Activated T-helper 1 cell treated with anti-CD3 and anti-CD28 coated beads, Interleukin-2, amount 50 U/mL, for 16 hours (primary cell): ENCODE measurements around the gene CCDC122.
"Not testable (repeated sequence)": the region's sequence is repeated elsewhere in the genome, so short reads cannot be mapped to it uniquely, and the experiment has no call there.

Experiments used
- DNase-seq, 2 donors: peaks; one replicate each; pipeline ENCODE4 v3.0.0-alpha.2; 2020; ENCODE audit warnings: low read depth in 1 of 2, low spot score in 1 of 2

CCDC122 gene

DNA sequence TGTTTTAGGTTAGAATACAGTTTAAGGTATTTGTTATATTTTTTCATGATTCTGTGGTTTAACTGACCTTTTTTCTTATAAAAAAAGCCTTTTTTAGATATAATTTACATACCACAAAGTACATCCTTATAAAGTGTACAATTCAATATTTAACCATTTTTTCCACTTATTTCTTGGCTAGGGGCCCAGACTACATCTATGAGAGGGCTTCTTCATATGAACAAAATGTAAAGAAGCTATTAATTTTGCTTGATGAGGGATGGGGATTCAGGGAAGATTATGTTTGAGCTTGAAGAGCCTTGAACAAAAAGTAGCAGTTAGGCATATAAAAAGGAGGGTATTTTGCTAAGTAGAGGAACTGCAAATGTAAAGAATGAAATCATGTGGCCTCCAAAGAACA, 2.2 kb downstream of the CCDC122 start:
- DNase-seq = no peak

DNA sequence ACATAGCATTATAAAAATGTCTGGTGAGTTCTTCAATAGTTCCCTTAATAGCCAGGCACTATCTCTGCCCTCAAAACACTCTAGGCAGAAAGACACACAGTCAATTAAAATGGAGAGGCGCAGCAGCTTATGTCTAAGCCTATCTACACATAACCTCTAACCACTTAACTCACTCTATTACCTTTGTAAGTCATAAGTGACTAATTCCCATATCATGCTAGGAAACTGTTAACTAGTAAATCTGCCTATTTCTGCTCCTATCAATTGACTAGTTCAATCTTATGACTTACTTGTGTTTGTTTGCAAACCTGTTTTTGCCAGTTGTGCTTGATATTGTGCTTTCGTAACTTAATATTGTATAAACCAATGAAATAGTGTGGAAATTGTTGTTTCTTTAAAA, 3.2 kb downstream of the CCDC122 start:
- no peak for DNase-seq

DNA sequence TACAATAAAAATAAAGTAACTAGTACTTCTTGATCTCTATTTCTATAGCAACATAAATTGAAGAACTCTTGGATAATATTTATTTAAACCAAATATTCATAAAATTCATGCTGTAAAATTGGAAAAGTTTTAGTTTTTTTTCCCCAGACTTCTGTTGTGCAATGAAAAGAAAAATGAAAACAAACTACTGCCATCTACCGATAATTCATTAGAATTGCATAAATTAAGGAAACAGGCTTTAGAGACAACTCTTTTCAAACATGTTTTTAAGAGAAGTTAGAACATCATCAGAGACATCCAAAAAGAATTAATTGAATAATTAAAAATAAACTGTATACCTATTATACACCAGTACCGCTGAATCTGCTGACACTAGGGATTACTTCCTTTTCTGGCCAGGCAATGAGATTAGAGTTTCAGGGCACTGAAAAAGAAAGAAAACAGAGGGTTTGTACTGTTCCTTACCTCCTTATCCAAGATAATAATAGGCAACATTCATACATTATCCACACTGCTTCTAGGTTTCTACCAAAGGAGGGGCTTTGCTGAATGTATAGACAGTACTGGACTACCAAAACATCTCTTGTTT, 4.9 kb downstream of the CCDC122 start:
- no peak for DNase-seq

DNA sequence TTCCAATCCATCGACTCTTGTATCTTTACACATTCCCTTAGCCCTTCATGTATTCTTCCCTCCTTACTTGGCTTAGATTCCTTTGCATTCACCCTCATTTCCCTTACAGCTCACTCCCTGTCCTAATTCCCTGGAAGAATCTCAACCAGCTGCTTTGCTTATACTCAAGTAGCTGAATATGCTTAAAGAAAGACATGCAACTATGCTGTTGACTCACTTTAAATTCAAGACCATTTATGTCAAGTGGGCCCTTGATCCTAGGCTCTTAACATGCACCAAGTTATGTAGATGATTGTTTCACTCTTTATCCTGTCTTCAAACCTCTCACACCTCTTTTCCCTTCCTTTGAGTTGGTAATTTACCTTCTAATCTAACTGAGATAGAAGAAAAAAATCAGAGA, 7.4 kb downstream of the CCDC122 start:
- no peak for DNase-seq

GRCh38 chr13:43865892-43866291, 13.6 kb downstream of the CCDC122 start:
- DNase-seq = no peak

GRCh38 chr13:43864921-43865320, 14.6 kb downstream of the CCDC122 start:
- no peak for DNase-seq

- no peak for DNase-seq
Observed at GRCh38 chr13:43861863-43862262, 17.7 kb downstream of the CCDC122 start.

GRCh38 chr13:43852923-43853404, 26.6 kb downstream of the CCDC122 start:
- no peak for DNase-seq

DNA sequence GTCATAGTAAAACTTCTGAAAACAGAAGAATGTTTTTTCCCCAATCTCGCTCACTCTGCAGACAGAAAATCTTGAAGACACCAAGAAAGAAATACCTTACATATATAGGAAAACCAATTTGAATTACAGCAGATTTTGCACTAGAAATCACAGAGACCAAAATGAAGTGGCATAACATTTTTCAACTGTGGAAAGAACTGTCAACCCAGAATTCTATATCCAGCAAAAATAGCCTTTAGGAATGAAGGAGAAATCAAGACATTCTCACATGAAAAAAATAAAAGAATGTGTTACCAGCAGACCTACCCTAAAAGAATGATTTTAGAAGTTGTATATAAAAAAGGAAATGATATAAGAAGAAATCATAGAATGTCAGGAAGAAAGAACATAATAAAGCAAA, 28.7 kb downstream of the CCDC122 start:
- DNase-seq = no peak

DNA sequence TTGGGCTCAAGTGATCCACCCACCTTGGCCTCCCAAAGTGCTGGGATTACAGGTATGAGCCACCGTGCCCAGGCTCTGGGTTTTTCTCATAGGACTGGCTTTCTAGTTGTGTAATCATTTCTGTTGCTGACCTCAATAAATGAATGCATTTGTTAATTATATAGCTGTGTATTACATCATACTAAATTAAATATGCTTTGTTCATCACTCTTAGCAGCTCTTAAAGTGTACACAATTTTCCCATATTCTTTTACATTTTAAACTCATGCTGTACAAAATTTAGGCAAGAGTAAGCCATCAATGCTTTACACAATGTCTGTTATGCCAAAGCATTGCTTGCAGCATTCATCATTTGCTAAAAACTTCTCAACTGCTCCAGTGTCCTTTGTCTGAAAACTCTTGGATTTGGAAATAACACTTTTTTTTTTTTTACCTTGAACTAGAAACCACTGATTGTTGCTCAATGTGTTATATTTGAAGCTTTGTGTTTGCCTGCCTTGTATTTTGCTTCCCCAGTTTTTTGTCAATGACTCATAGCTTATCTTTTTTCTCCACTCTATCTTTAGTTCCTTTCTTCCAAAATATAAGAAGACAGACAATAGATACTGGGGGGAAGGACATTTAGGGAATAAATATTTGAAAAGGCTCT, 31.4 kb downstream of the CCDC122 start:
- no peak for DNase-seq

DNA sequence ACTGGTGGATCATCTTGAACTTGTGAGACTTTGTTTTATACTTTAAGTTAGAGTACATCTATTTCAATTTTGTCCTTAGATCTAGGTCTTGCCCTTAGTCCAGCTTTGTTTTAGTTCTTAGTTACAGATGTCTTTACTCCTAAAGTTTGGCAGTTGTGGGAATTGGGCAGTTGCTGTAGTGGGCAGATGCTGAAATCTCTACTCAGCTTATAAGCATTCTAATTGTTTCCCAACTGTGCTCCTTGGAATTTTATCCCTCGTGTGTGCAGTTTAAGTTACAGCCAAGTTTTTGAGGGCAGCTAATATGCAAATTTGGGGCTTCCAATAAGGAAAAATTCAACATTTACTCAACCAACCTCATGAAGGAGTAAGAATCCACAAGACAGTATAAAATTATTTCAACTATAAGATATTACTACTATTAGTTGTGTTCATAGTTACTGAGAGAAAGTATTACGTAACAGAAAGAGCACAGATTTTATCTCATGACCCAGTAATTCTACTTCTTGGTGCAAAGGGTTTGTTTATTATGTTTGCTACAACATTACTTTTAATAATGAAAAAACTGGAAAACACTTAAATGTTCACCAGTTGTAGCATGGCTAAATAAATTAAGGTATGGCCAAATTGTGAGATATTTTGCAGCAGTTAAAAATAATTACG, 32.9 kb downstream of the CCDC122 start:
- no peak for DNase-seq

DNA sequence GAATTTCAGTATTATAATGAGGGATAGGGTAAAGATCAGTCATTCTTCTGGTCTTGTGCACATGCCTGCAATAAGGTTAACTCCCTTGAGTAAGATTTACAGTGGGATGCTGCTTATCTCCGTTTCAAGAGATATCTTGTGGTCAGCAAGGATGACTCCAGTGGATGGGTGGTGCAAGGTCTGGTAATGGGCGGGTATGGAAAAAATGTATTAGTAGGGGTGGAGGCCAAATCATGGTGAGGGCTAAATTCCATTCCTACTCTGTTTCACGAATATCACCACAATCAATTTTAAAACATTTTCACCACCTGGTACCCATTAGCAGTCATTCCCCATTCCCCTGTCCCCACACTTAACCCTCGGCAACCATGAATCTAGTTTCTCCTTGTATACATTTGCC, 40.6 kb downstream of the CCDC122 start:
- no peak for DNase-seq

DNA sequence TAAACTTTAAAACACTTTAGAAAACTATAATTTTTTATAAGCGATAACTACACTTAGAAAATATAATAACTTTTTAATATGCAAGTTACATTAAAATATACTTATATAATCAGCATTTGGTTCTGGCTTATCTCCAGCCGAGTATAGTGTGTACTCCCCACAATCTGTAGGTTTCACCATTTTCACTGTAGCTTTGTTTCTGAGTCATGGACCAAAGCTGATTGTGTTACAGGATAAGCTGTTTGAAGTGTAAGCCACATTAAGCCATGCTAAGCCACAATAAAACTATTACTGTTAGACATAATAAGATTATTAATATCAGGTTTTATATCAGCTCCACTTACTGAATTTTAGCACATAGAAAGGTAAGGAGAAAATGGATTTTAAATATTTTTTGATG, 43.8 kb downstream of the CCDC122 start:
- no peak for DNase-seq

GRCh38 chr13:43831088-43831487, 48.5 kb downstream of the CCDC122 start:
- DNase-seq = no peak

DNA sequence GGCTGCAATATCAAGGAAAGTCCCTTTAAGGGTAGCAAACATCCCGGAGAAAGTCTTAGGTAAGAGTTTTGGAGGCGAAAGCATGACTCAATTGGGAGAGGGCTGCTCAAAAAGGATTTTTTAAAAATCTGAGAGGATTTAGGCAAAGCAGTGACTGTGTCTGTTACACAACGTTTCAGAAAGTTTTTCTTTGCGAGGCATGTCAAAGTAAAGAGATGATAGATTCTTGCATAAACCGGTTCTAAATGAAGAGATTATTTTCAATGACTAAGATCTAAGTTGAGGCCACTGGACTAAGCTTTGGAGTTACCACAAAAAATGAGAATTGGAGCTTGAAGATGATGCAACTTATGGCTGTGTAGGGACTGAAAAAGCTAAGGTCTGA, 49.1 kb downstream of the CCDC122 start:
- no peak for DNase-seq

GRCh38 chr13:43824656-43825055, 54.9 kb downstream of the CCDC122 start:
- DNase-seq = not testable (repeated sequence)

GRCh38 chr13:43822969-43823368, 56.6 kb downstream of the CCDC122 start:
- DNase-seq = no peak

DNA sequence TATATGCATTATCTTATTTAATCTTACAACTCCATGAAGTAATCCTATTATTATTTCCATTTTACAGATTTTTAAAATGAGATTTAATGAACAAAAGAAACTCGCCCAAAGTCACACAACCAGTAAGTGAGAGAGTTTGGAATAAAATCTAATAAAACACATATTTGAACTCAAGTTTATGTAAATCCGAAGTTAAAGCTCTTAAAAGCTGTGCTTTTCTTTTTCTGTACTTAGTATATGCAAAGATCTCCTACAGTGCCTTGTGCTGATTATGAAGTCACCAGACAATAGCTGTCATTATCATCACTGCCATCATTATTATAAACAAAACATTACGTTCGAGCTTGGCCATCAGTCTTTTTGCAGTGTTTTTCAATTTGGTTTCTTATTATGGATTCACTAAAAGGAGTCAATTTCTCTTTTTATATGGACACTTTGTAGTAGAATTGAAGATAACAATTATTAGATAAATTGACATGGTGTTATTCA, 63.1 kb downstream of the CCDC122 start:
- DNase-seq = no peak

DNA sequence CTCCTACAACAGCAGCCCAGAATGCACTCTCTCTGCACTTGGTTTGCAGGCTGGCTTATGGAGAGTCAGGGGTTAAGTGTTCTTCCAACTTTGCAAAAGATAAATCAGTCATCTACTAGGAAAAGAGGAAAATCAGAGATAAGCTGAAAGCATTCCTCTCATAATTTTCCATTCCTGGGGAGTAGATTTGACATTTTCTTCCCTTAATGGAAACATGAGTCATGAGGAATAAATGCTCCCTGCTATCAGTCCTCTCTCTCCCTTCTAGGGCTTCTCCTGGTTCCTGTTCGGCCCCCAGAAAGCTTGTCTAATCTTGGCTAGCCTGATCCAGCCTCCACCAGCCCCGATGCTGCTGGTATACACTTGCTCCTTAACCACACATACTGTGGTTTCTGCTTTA, 64.3 kb downstream of the CCDC122 start:
- DNase-seq = no peak

DNA sequence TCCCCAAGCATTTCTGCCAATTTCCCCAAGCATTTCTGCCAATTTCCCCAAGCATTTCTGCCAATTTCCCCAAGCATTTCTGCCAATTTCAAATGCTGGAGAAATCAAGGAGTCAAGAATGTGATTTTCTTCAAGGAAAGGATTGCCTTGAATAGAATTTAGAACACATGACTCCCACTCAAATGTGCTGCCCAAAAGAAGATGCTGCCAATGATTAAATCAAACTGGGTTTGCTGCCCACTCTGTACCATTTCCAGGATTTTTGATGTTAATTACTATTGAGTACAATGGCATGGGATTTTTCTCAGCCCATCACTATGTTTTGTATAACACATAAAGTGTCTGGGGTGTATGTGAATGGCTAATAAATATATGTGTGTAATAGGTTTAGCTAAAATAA, 70.9 kb downstream of the CCDC122 start:
- no peak for DNase-seq

DNA sequence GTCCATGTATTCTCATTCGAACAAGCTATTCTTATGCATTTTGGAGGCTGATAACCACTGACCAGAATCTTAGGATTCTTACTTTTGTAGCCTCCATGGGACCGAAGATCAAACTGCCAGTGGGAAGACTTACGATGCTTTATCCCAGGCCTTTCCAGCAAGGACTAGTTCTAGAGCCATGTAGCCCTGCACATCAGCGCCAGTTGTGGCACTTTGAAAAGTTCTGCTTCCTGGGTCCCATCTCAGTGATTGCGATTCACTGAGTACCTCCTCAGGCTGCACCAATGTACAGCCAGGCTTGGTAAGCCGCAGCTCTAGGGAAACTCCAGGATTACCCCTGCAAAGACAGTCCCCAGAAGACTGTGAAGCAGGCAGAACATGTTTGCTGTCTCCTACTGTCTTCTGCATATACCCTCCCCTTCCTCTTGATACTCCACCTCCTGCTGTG, 73.8 kb downstream of the CCDC122 start:
- DNase-seq = no peak

GRCh38 chr13:43805071-43805468, 74.5 kb downstream of the CCDC122 start:
- DNase-seq = no peak
